GM12878 (cell line): ENCODE data around the gene MAML2. TPM values are rescaled to one million over a fixed set of nuclear protein-coding genes. Genes with fewer than 3 reads are reported as not detected.

Experiments
- ATAC-seq: fragments of 200-7000 bp; cut with Tn5 transposase; 3 replicates; pipeline ENCODE4 v1.9.1; 2020; ENCODE audit warnings: mild to moderate bottlenecking, moderate library complexity
- BruUV-seq: library from RNA; stranded (reverse); fragments of 400-500 nt; replicated peaks from 2 replicates; lab custom pipeline; 2021; lab: Mats Ljungman, UMichigan
- CTCF ChIA-PET: fragments of 300-600 bp; sonication (Branson Sonifier 250); formaldehyde crosslinking; extraction: SDS; loops from one replicate; lab custom pipeline; 2021; ENCODE audit warnings: inconsistent platforms; lab: Yijun Ruan, JAX
- POLR2A ChIA-PET: fragments of 350-600 bp; formaldehyde crosslinking; extraction: SDS; loops from one replicate; lab custom pipeline; 2021; ENCODE audit warnings: inconsistent platforms; lab: Charles Lee
- RAD21 ChIA-PET: fragments of 300-600 bp; sonication (Branson Sonifier 250); formaldehyde crosslinking; loops from one replicate; lab custom pipeline; 2023; ENCODE audit warnings: antibody characterized with exemption; ENCODE audit not compliant: unreplicated experiment; lab: Charles Lee
- SMC1A ChIA-PET: fragments of 300-600 bp; sonication (Branson Sonifier 250); formaldehyde crosslinking; loops from one replicate; lab custom pipeline; 2023; ENCODE audit not compliant: unreplicated experiment, uncharacterized antibody; lab: Charles Lee
- DNase-seq: peaks from one replicate; pipeline ENCODE4 v3.0.0-alpha.2; 2011; ENCODE audit warnings: low read depth, low spot score
- FAIRE-seq: peaks from 3 replicates; lab custom pipeline; 2011; peaks lifted over from hg19 to GRCh38; lab: Jason Lieb, UNC
- H2AFZ ChIP-seq: 2 replicates; pipeline ENCODE4 v1.6.0; 2011; ENCODE audit warnings: low read depth, low read length, control low read depth; ENCODE audit not compliant: control insufficient read depth
- H3K27ac ChIP-seq: 2 replicates; pipeline ENCODE4 v1.5.1; 2011; ENCODE audit warnings: control low read depth; ENCODE audit not compliant: control insufficient read depth, insufficient read depth
- H3K27me3 ChIP-seq, 2 experiments: replicated peaks in 1 of 2; 2 replicates each; pipeline versions ENCODE4 v1.6.0 to v1.6.1; 2011; ENCODE audit warnings: low read length in 1 of 2; ENCODE audit not compliant: control insufficient read depth in 2 of 2, insufficient read depth in 2 of 2
- H3K36me3 ChIP-seq, 2 experiments: 2 replicates each; pipeline ENCODE4 v1.5.1; 2011; ENCODE audit warnings: low read length in 1 of 2; ENCODE audit not compliant: control insufficient read depth in 2 of 2, insufficient read depth in 2 of 2
- H3K4me1 ChIP-seq: 2 replicates; pipeline ENCODE4 v1.6.1; 2011; ENCODE audit warnings: mild to moderate bottlenecking, low read length, moderate library complexity, mixed read lengths; ENCODE audit not compliant: control insufficient read depth, insufficient read depth
- H3K4me2 ChIP-seq: 2 replicates; pipeline ENCODE4 v1.6.0; 2011; ENCODE audit warnings: control low read depth; ENCODE audit not compliant: control insufficient read depth, insufficient read depth
- H3K4me3 ChIP-seq: fragments of 200-600 bp; sonication (generic); 2 replicates; pipeline ENCODE4 v1.5.1; 2016
- H3K79me2 ChIP-seq: 2 replicates; pipeline ENCODE4 v1.6.0; 2011; ENCODE audit warnings: low read length; ENCODE audit not compliant: control insufficient read depth, insufficient read depth
- H3K9ac ChIP-seq: 2 replicates; pipeline ENCODE4 v1.8.0; 2011; ENCODE audit warnings: low read length, control low read depth, mixed read lengths; ENCODE audit not compliant: control insufficient read depth, insufficient read depth
- H3K9me3 ChIP-seq: replicated peaks from 3 replicates; pipeline ENCODE4 v1.5.1; 2011; ENCODE audit warnings: mild to moderate bottlenecking, low read length; ENCODE audit not compliant: control insufficient read depth, insufficient read depth
- H4K20me1 ChIP-seq: 2 replicates; pipeline ENCODE4 v1.6.0; 2011; ENCODE audit not compliant: control insufficient read depth, insufficient read depth
- BHLHE40 ChIP-seq, 2 experiments: fragments of 450-650 bp in 1 of 2; IDR thresholded peaks; 2 replicates each; pipeline ENCODE4 v1.6.1; 2011 to 2017; ENCODE audit warnings: low read depth in 2 of 2, borderline replicate concordance in 1 of 2, improper control_type of control experiment in 1 of 2, low read length in 1 of 2, mild to moderate bottlenecking in 1 of 2
- CHD2 ChIP-seq: IDR thresholded peaks from 2 replicates; pipeline ENCODE4 v1.6.1; 2011; ENCODE audit warnings: low read depth, low read length, improper control_type of control experiment, borderline replicate concordance
- CREB1 ChIP-seq: IDR thresholded peaks from 2 replicates; pipeline ENCODE4 v1.6.1; 2012; ENCODE audit warnings: low read depth, mild to moderate bottlenecking, inconsistent platforms
- EP300 ChIP-seq, 2 experiments: fragments of 150-350 bp in 1 of 2; IDR thresholded peaks; 2 replicates each; pipeline ENCODE4 v1.6.1; 2011 to 2012; ENCODE audit warnings: low read depth in 2 of 2, low read length in 2 of 2, borderline replicate concordance in 1 of 2, improper control_type of control experiment in 1 of 2, inconsistent platforms in 1 of 2; ENCODE audit not compliant: control insufficient read depth in 1 of 2
- ESRRA ChIP-seq: IDR thresholded peaks from 2 replicates; pipeline ENCODE4 v1.6.1; 2012; ENCODE audit warnings: mild to moderate bottlenecking, low read length, improper control_type of control experiment
- GATAD2B ChIP-seq: fragments of 450-650 bp; conservative IDR thresholded peaks from 2 replicates; pipeline ENCODE4 v1.6.1; 2017; ENCODE audit warnings: low read depth, mild to moderate bottlenecking, moderate library complexity
- IRF4 ChIP-seq: IDR thresholded peaks from 2 replicates; pipeline ENCODE4 v1.6.1; 2011; ENCODE audit warnings: low read depth, low read length
- NFIC ChIP-seq: IDR thresholded peaks from 2 replicates; pipeline ENCODE4 v1.6.1; 2012; ENCODE audit warnings: low read depth, mild to moderate bottlenecking, inconsistent platforms, low read length, moderate library complexity
- SPI1 ChIP-seq: IDR thresholded peaks from 2 replicates; pipeline ENCODE4 v1.6.1; 2011; ENCODE audit warnings: low read depth, mild to moderate bottlenecking, low read length, moderate library complexity, borderline replicate concordance; ENCODE audit not compliant: insufficient read depth
- TARDBP ChIP-seq: IDR thresholded peaks from 2 replicates; pipeline ENCODE4 v1.6.1; 2016; ENCODE audit warnings: borderline replicate concordance
- WGBS: methylation state at CpG from one replicate; pipeline ENCODE4 v1.1.6; 2016; ENCODE audit warnings: low lambda C conversion rate; ENCODE audit not compliant: insufficient replicate concordance, insufficient coverage; ENCODE audit errors: missing lambda C conversion rate; 5-methylcytosine and 5-hydroxymethylcytosine counted together
- in situ Hi-C: fragments of 300-500 bp; cut with MboI; formaldehyde crosslinking; loops from 9 replicates; pipeline ENCODE4 v1.14.3; 2018; ENCODE audit warnings: mixed read lengths
- intact Hi-C: fragments of 100-400 bp; cut with micrococcal nuclease; formaldehyde crosslinking; loops from one replicate; pipeline ENCODE4 v1.14.2; 2022; ENCODE audit not compliant: unreplicated experiment
- polyA plus RNA-seq, 11 experiments: library from polyadenylated mRNA; depleted of rRNA in 4 of 11; unstranded in 6 of 11; stranded (reverse) in 5 of 11; fragments of >200 nt; fragmentation: Nextera tagmentation in 4 of 11; fragmentation: Illumina TruSeq in 1 of 11; extraction: Ambion mirVana in 4 of 11; extraction: Trizol in 1 of 11; gene quantifications; 1 replicate in 1 of 11; 2 replicates in 10 of 11; pipeline versions ENCODE4 v1.2.1 to v1.2.3, GENCODE V29; 2011 to 2016; ENCODE audit warnings: inconsistent platforms in 2 of 11, missing spikeins in 2 of 11, low read depth in 1 of 11
- total RNA-seq, 4 experiments: library from RNA; depleted of rRNA in 3 of 4; stranded (reverse); fragments of >200 nt in 3 of 4; fragmentation: Illumina TruSeq in 1 of 4; extraction: Trizol in 1 of 4; gene quantifications; 2 replicates each; pipeline versions ENCODE4 v1.2.1 to v1.2.3, GENCODE V29; 2013 to 2021
- TF ChIP-seq, protein P1 (sequence below): fragments of 450-650 bp; IDR thresholded peaks from 2 replicates; pipeline ENCODE4 v1.6.1; 2014; ENCODE audit warnings: mild to moderate bottlenecking
- TF ChIP-seq, protein P2 (sequence below): fragments of 450-650 bp; conservative IDR thresholded peaks from 2 replicates; pipeline ENCODE4 v1.6.1; 2017; ENCODE audit warnings: mild to moderate bottlenecking, moderate library complexity
- TF ChIP-seq, protein P3 (sequence below): fragments of 450-650 bp; IDR thresholded peaks from 2 replicates; pipeline ENCODE4 v1.6.1; 2016; ENCODE audit warnings: mild to moderate bottlenecking
- TF ChIP-seq, protein P4 (sequence below): IDR thresholded peaks from 2 replicates; pipeline ENCODE4 v1.6.1; 2012; ENCODE audit warnings: mild to moderate bottlenecking, low read depth, low read length

MAML2 gene
- total and polyA plus RNA-seq, 10 of the 15 experiments (the other 5 are each of a cell fraction or from before 2014, with no cell fraction given), result 2.5 to 15.1 (median 12.0) TPM

DNA sequence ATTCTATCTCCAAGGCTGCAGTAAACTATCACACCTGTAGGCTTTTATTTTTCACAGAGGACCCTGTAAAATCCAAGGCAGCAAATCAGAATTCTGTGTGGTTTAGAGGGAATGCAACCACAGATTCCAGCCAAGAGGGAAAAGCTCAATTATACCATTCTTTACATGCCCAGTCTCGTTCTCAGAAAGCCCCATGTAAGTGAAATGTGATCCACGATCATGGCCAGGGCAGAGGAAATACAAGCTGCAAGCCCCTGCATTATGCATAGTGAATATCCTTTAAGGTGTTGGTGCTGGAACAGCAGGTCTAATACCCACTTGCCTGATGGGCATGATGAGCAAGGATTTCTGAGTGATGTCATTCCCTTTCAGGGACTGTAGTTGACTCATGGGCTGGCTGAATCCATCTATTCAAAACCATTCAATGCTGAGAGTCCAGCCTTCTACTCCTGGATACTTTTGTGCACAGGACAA, 220.4 kb downstream of the MAML2 start:
- Histone ChIP-seq H3K4me2 (no peak overlapping the region), H3K36me3 (no peaks in the 10 kb centered on the region), H3K4me3 (no peak overlapping the region), H3K9me3 (no peaks in the 10 kb centered on the region), H3K4me1 (no peaks in the 10 kb centered on the region), H3K79me2 (no peaks in the 10 kb centered on the region), H3K27me3 (no peaks in the 10 kb centered on the region), H4K20me1 (no peaks in the 10 kb centered on the region), H2AFZ (no peak overlapping the region), H3K27ac (no peak overlapping the region), H3K9ac (no peak overlapping the region)
- in situ Hi-C loops (no loop called here), intact Hi-C loops (no loop called here)
- ATAC-seq (no peak), FAIRE-seq (no peak), DNase-seq (no peak)
- WGBS, result 74% methylated on average over 2 of the region's 2 CpGs
- CTCF ChIA-PET, result no interaction called here
- POLR2A ChIA-PET, result no interaction called here
- BruUV-seq, result no TSS peak
- RAD21 ChIA-PET, result no interaction called here
- SMC1A ChIA-PET, result interaction anchor here (1.4 kb wide), 1 partner anchor 15 kb away, joined by 3 read pairs; no protein-coding TSS in a partner anchor
- no peak for TF ChIP-seq BHLHE40 (IDR thresholded peaks at IDR 0.05; ENCODE audit: borderline replicate concordance in 1 of 2, low read depth in 2 of 2, low read length in 1 of 2)
- TF ChIP-seq TARDBP, result no peak
- no peak for TF ChIP-seq NFIC
- no peak for TF ChIP-seq CHD2
- TF ChIP-seq GATAD2B, result no peak
- no peak for TF ChIP-seq IRF4
- TF ChIP-seq, protein P1, sequence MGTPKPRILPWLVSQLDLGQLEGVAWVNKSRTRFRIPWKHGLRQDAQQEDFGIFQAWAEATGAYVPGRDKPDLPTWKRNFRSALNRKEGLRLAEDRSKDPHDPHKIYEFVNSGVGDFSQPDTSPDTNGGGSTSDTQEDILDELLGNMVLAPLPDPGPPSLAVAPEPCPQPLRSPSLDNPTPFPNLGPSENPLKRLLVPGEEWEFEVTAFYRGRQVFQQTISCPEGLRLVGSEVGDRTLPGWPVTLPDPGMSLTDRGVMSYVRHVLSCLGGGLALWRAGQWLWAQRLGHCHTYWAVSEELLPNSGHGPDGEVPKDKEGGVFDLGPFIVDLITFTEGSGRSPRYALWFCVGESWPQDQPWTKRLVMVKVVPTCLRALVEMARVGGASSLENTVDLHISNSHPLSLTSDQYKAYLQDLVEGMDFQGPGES, result no peak
- TF ChIP-seq EP300 (IDR thresholded peaks at IDR 0.05; ENCODE audit: borderline replicate concordance in 1 of 2, control insufficient read depth in 1 of 2, low read depth in 2 of 2, low read length in 2 of 2), result no peak
- TF ChIP-seq, protein P2, sequence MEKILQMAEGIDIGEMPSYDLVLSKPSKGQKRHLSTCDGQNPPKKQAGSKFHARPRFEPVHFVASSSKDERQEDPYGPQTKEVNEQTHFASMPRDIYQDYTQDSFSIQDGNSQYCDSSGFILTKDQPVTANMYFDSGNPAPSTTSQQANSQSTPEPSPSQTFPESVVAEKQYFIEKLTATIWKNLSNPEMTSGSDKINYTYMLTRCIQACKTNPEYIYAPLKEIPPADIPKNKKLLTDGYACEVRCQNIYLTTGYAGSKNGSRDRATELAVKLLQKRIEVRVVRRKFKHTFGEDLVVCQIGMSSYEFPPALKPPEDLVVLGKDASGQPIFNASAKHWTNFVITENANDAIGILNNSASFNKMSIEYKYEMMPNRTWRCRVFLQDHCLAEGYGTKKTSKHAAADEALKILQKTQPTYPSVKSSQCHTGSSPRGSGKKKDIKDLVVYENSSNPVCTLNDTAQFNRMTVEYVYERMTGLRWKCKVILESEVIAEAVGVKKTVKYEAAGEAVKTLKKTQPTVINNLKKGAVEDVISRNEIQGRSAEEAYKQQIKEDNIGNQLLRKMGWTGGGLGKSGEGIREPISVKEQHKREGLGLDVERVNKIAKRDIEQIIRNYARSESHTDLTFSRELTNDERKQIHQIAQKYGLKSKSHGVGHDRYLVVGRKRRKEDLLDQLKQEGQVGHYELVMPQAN, result no peak
- no peak for TF ChIP-seq ESRRA
- no peak for TF ChIP-seq SPI1
- TF ChIP-seq, protein P3, sequence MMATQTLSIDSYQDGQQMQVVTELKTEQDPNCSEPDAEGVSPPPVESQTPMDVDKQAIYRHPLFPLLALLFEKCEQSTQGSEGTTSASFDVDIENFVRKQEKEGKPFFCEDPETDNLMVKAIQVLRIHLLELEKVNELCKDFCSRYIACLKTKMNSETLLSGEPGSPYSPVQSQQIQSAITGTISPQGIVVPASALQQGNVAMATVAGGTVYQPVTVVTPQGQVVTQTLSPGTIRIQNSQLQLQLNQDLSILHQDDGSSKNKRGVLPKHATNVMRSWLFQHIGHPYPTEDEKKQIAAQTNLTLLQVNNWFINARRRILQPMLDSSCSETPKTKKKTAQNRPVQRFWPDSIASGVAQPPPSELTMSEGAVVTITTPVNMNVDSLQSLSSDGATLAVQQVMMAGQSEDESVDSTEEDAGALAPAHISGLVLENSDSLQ, result no peak
- TF ChIP-seq CREB1, result no peak
- TF ChIP-seq, protein P4, sequence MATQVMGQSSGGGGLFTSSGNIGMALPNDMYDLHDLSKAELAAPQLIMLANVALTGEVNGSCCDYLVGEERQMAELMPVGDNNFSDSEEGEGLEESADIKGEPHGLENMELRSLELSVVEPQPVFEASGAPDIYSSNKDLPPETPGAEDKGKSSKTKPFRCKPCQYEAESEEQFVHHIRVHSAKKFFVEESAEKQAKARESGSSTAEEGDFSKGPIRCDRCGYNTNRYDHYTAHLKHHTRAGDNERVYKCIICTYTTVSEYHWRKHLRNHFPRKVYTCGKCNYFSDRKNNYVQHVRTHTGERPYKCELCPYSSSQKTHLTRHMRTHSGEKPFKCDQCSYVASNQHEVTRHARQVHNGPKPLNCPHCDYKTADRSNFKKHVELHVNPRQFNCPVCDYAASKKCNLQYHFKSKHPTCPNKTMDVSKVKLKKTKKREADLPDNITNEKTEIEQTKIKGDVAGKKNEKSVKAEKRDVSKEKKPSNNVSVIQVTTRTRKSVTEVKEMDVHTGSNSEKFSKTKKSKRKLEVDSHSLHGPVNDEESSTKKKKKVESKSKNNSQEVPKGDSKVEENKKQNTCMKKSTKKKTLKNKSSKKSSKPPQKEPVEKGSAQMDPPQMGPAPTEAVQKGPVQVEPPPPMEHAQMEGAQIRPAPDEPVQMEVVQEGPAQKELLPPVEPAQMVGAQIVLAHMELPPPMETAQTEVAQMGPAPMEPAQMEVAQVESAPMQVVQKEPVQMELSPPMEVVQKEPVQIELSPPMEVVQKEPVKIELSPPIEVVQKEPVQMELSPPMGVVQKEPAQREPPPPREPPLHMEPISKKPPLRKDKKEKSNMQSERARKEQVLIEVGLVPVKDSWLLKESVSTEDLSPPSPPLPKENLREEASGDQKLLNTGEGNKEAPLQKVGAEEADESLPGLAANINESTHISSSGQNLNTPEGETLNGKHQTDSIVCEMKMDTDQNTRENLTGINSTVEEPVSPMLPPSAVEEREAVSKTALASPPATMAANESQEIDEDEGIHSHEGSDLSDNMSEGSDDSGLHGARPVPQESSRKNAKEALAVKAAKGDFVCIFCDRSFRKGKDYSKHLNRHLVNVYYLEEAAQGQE, result no peak
